A549 (cell line): ENCODE results near the gene KLHDC8A. TPM values are rescaled to one million over a fixed set of nuclear protein-coding genes. Genes with fewer than 3 reads are reported as not detected.

Experiments used
- ATAC-seq, 2 experiments: fragments of 200-7000 bp in 1 of 2; fragments of >200 bp in 1 of 2; cut with Nextera tagmentation in 1 of 2; cut with Tn5 transposase in 1 of 2; 3 replicates each; pipeline versions ENCODE4 v1.8.0 to v1.9.1; 2018 to 2020; ENCODE audit warnings: mild to moderate bottlenecking in 1 of 2, moderate library complexity in 1 of 2
- CTCF ChIA-PET: fragments of 300-600 bp; sonication (Branson Sonifier 250); formaldehyde crosslinking; extraction: SDS; loops from one replicate; lab custom pipeline; 2021; ENCODE audit warnings: antibody characterized with exemption, inconsistent platforms; lab: Yijun Ruan, JAX
- POLR2A ChIA-PET: fragments of 350-600 bp; formaldehyde crosslinking; extraction: SDS; loops from one replicate; lab custom pipeline; 2021; ENCODE audit warnings: antibody characterized with exemption, inconsistent platforms; lab: Yijun Ruan, JAX
- DNase-seq, 2 experiments: peaks; one replicate each; pipeline versions ENCODE4 v3.0.0 to v3.0.0-alpha.2; 2011 to 2016; ENCODE audit warnings: low read depth in 1 of 2, low spot score in 1 of 2
- FAIRE-seq: peaks from 2 replicates; lab custom pipeline; 2011; peaks lifted over from hg19 to GRCh38; lab: Jason Lieb, UNC
- H3K27ac ChIP-seq, 2 experiments: fragments of >200 bp; sonication (Bioruptor Twin); formaldehyde crosslinking; 3 replicates each; pipeline ENCODE4 v1.5.1; 2016 to 2017
- H3K4me1 ChIP-seq: fragments of >200 bp; sonication (Bioruptor Twin); formaldehyde crosslinking; 3 replicates; pipeline ENCODE4 v1.6.1; 2016
- H3K4me2 ChIP-seq: fragments of >200 bp; sonication (Bioruptor Twin); formaldehyde crosslinking; 3 replicates; pipeline ENCODE4 v1.6.1; 2016
- H3K4me3 ChIP-seq: fragments of >200 bp; sonication (Bioruptor Twin); formaldehyde crosslinking; 3 replicates; pipeline ENCODE4 v1.5.1; 2016
- H3K9me3 ChIP-seq: fragments of >200 bp; sonication (Bioruptor Twin); formaldehyde crosslinking; 3 replicates; pipeline ENCODE4 v1.6.1; 2016
- BHLHE40 ChIP-seq: IDR thresholded peaks from 2 replicates; pipeline ENCODE4 v1.6.1; 2012; ENCODE audit warnings: low read depth, low read length, inconsistent platforms
- CBX2 ChIP-seq: fragments of 200-600 bp; sonication (generic); IDR thresholded peaks from 2 replicates; pipeline ENCODE4 v1.6.1; 2016; ENCODE audit warnings: low read depth, mild to moderate bottlenecking, borderline replicate concordance
- CEBPB ChIP-seq, 2 experiments: fragments of >200 bp in 1 of 2; sonication (Bioruptor Twin) in 1 of 2; formaldehyde crosslinking in 1 of 2; IDR thresholded peaks; 2 replicates each; pipeline ENCODE4 v1.6.1; 2012 to 2016
- CHD2 ChIP-seq: fragments of 150-350 bp; IDR thresholded peaks from 2 replicates; pipeline ENCODE4 v1.6.1; 2014; ENCODE audit warnings: low read length; ENCODE audit not compliant: partially characterized antibody
- EHF ChIP-seq: fragments of 250-450 bp; sonication (Bioruptor Pico); IDR thresholded peaks from 2 replicates; pipeline ENCODE4 v1.5.0; 2020; ENCODE audit warnings: mild to moderate bottlenecking
- FOXS1 ChIP-seq: fragments of 250-450 bp; sonication (Bioruptor Pico); IDR thresholded peaks from 2 replicates; pipeline ENCODE4 v1.5.0; 2020; ENCODE audit warnings: mild to moderate bottlenecking, moderate library complexity
- GATA3 ChIP-seq: IDR thresholded peaks from 2 replicates; pipeline ENCODE4 v1.6.1; 2012; ENCODE audit warnings: borderline replicate concordance
- HEYL ChIP-seq: fragments of 250-450 bp; sonication (Bioruptor Pico); IDR thresholded peaks from 2 replicates; pipeline ENCODE4 v1.8.0; 2021; ENCODE audit warnings: mild to moderate bottlenecking, moderate library complexity
- KDM5A ChIP-seq: fragments of 200-600 bp; sonication (generic); IDR thresholded peaks from 2 replicates; pipeline ENCODE4 v1.6.1; 2016; ENCODE audit warnings: antibody characterized with exemption, mild to moderate bottlenecking
- MAFK ChIP-seq: fragments of 450-650 bp; IDR thresholded peaks from 2 replicates; pipeline ENCODE4 v1.6.1; 2014; ENCODE audit not compliant: partially characterized antibody
- NFE2L2 ChIP-seq: fragments of 150-350 bp; conservative IDR thresholded peaks from 2 replicates; pipeline ENCODE4 v1.6.1; 2014; ENCODE audit warnings: low read length
- RAD21 ChIP-seq, 2 experiments: fragments of >200 bp in 1 of 2; sonication (Bioruptor Twin) in 1 of 2; formaldehyde crosslinking in 1 of 2; IDR thresholded peaks in 1 of 2; conservative IDR thresholded peaks in 1 of 2; 2 replicates in 1 of 2; 3 replicates in 1 of 2; pipeline ENCODE4 v1.6.1; 2012 to 2018; ENCODE audit warnings: inconsistent platforms in 1 of 2
- RARB ChIP-seq: fragments of 250-450 bp; sonication (Bioruptor Pico); IDR thresholded peaks from 2 replicates; pipeline ENCODE4 v1.8.0; 2021; ENCODE audit warnings: mild to moderate bottlenecking, moderate library complexity
- RCOR1 ChIP-seq: fragments of 150-350 bp; IDR thresholded peaks from 2 replicates; pipeline ENCODE4 v1.6.1; 2014; ENCODE audit warnings: antibody characterized with exemption, low read length, low read depth
- RNF2 ChIP-seq: fragments of 200-600 bp; sonication (generic); IDR thresholded peaks from 2 replicates; pipeline ENCODE4 v1.6.1; 2016; ENCODE audit warnings: low read depth, mild to moderate bottlenecking, antibody characterized with exemption, moderate library complexity, borderline replicate concordance
- SMC3 ChIP-seq: fragments of >200 bp; sonication (Bioruptor Twin); formaldehyde crosslinking; IDR thresholded peaks from 3 replicates; pipeline ENCODE4 v1.6.1; 2018; ENCODE audit warnings: inconsistent platforms
- SREBF2 ChIP-seq: fragments of 450-650 bp; IDR thresholded peaks from 2 replicates; pipeline ENCODE4 v1.6.1; 2014; ENCODE audit warnings: mild to moderate bottlenecking, moderate library complexity
- TFCP2L1 ChIP-seq: fragments of 250-450 bp; sonication (Bioruptor Pico); IDR thresholded peaks from 2 replicates; pipeline ENCODE4 v1.5.0; 2021; ENCODE audit warnings: mild to moderate bottlenecking
- ZC3H11A ChIP-seq: fragments of 450-650 bp; IDR thresholded peaks from 2 replicates; pipeline ENCODE4 v1.6.1; 2014; ENCODE audit warnings: antibody characterized with exemption, mild to moderate bottlenecking
- WGBS: methylation state at CpG from one replicate; pipeline ENCODE4 v1.1.6; 2017; ENCODE audit errors: missing lambda C conversion rate; 5-methylcytosine and 5-hydroxymethylcytosine counted together
- polyA plus RNA-seq, 4 experiments: library from polyadenylated mRNA; depleted of rRNA in 3 of 4; stranded (reverse); fragments of >200 nt; fragmentation: RNase III in 1 of 4; extraction: RNeasy Plus Mini Kit Qiagen cat#74134 plus additional on column Dnase treatment in 1 of 4; gene quantifications; 2 replicates in 3 of 4; 3 replicates in 1 of 4; pipeline ENCODE4 v1.2.3, GENCODE V29; 2011 to 2017
- TF ChIP-seq, protein P1 (sequence below): fragments of 450-650 bp; IDR thresholded peaks from 2 replicates; pipeline ENCODE4 v1.6.1; 2014; ENCODE audit warnings: antibody characterized with exemption
- TF ChIP-seq, protein P2 (sequence below): IDR thresholded peaks from 2 replicates; pipeline ENCODE4 v1.6.1; 2012; ENCODE audit warnings: low read depth, borderline replicate concordance
- TF ChIP-seq, protein P3 (sequence below): fragments of 200-600 bp; sonication (generic); IDR thresholded peaks from 2 replicates; pipeline ENCODE4 v1.6.1; 2016; ENCODE audit warnings: antibody characterized with exemption, mild to moderate bottlenecking, moderate library complexity
- TF ChIP-seq, protein P4 (sequence below): IDR thresholded peaks from 2 replicates; pipeline ENCODE4 v1.6.1; 2012
- TF ChIP-seq, protein P5 (sequence below): fragments of >200 bp; sonication (Bioruptor Twin); formaldehyde crosslinking; IDR thresholded peaks from 3 replicates; pipeline ENCODE4 v1.5.1; 2016
- TF ChIP-seq, protein P6 (sequence below): fragments of >200 bp; sonication (Bioruptor Twin); formaldehyde crosslinking; IDR thresholded peaks from 2 replicates; pipeline ENCODE4 v1.6.1; 2016

Gene KLHDC8A
- polyA plus RNA-seq, 2 of the 4 experiments (the other 2 are of a cell fraction), result 0.34 to 0.40 TPM

DNA sequence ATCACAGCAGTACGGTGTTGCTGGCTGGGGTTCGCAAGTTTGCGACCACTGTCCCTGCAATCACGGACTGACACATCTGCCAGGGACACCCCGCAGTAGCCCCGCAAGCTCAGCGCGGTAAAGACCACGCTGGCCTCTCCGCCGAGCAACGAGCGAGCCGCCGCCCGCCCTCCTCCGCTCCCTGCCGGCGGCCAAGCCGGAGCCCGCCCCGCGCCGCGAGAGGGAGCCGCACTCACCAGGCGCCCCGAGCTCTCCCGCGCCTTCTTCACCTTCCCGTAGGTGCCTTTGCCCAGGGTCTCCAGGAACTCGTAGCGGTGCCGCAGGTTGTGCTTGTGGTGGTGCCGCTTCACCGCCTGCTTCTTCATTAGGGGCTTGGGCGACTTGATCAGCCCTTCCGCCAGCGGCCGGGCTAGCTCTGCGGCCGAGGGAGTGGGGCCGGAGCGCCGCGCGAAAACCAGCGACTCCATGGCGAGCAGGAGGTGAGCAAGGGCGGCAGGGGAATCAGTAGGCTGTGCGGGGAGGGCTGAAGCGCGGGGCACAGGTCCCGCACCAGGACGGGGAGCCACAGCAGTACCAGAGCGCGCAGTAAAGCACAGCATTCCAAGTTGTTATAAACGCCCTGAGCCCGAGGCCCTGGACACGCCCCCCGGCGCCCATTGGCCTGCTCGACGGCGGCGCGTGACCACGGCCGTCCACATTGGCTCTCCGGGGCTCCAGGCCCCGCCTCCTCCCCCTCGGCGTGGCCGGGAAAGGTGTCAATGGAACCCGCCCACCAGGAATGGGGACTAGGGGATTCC lies 35.4 kb downstream of the KLHDC8A start, which contains the start of gene NUAK2 (continued):
- TF ChIP-seq RAD21 (conservative IDR thresholded peaks at IDR 0.05 in 1 of 2, IDR thresholded peaks at IDR 0.05 in 1 of 2), result peak; percentile 6 to 9; a peak in 2 of 5 replicates
- TF ChIP-seq ZC3H11A, result no peak
- TF ChIP-seq MAFK, result no peak
- TF ChIP-seq, protein P1, sequence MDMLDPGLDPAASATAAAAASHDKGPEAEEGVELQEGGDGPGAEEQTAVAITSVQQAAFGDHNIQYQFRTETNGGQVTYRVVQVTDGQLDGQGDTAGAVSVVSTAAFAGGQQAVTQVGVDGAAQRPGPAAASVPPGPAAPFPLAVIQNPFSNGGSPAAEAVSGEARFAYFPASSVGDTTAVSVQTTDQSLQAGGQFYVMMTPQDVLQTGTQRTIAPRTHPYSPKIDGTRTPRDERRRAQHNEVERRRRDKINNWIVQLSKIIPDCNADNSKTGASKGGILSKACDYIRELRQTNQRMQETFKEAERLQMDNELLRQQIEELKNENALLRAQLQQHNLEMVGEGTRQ, result peak; percentile 92
- TF ChIP-seq NFE2L2, result no peak
- TF ChIP-seq, protein P2, sequence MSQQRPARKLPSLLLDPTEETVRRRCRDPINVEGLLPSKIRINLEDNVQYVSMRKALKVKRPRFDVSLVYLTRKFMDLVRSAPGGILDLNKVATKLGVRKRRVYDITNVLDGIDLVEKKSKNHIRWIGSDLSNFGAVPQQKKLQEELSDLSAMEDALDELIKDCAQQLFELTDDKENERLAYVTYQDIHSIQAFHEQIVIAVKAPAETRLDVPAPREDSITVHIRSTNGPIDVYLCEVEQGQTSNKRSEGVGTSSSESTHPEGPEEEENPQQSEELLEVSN, result peak; percentile 84
- TF ChIP-seq BHLHE40, result peak; percentile 16; the same call in 1 of the 2 replicates
- TF ChIP-seq SREBF2, result no peak

DNA sequence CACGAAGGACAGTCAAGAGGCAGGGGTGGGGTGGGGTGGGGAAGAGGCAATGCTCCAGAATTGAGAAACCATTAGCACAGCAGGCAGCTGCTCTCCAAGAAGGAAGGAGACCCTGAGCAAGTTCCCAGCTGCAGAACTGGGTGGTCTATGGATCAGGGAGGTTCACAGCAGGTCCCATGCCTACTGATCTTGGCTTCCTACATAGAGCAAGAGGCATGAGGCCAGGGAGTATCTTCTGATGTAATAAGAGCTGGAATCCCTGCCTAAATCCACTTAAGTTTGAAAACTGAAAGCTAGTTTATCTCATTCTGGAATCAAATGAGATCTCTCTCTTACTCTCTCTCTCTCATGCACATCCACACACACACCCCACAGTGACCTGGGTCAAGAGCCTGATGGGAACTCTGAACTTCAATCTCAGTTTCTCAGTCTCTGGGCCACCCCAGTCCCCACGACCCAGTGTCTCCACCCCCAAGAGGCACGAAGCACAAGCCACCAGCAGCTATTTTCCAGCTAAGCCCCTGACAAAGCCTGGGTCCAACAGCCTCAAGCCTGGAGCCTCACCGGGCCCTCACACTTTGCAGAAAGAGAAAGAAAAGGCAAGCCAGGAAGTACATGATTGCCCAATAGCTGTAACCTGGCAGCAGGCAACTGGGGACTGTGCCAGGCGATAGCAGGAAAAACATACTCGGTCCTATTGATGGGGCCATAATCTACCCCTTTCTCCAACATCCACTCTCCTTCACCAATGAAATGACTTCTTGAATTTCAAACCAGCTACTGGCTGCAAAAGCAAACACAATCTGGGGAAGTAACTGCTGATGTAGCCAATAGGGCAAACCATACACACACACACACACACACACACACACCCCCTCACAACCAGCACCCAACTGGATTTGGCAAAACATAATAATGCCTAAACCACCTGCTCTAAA lies 37.4 kb downstream of the KLHDC8A start:
- ChIA-PET CTCF (interaction anchor here (1.1 to 89.2 kb wide), 4 partner anchors 6 to 330 kb away, joined by 3 to 3627 read pairs (median 1815); partner anchors contain the start of genes KLHDC8A and NUAK2), POLR2A (interaction anchor here (0.7 to 1.7 kb wide), 7 partner anchors 11 to 46 kb away, joined by 3 to 9 read pairs (median 7); no protein-coding TSS in a partner anchor)
- WGBS, result 0% methylated on average over 5 of the region's 6 CpGs
- peak overlapping the region; percentile 95 for H3K4me3 ChIP-seq
- ATAC-seq (peak in 1 of 2 experiments; percentile 4; a peak in 2 of 6 replicates), FAIRE-seq (no peak), DNase-seq (peak in 1 of 2 experiments; percentile 80)
- peak overlapping the region; percentile 96 to 99 for H3K27ac ChIP-seq
- peak overlapping the region; percentile 99 for H3K4me2 ChIP-seq
- H3K9me3 ChIP-seq, result no peaks in the 10 kb centered on the region
- peaks cover 47% of the 10 kb centered on the region for H3K4me1 ChIP-seq
- TF ChIP-seq HEYL (CRISPR knock-in tag) (no peak), KDM5A (no peak), FOXS1 (CRISPR knock-in tag) (no peak), RCOR1 (no peak), RNF2 (no peak), EHF (CRISPR knock-in tag) (no peak), TFCP2L1 (CRISPR knock-in tag) (no peak), CHD2 (no peak), SREBF2 (no peak), RARB (CRISPR knock-in tag) (no peak; the same call in 1 of the 2 replicates), CBX2 (no peak), SMC3 (no peak), CEBPB (IDR thresholded peaks at IDR 0.05) (peak; percentile 81 to 94), GATA3 (no peak)
- TF ChIP-seq, protein P3, sequence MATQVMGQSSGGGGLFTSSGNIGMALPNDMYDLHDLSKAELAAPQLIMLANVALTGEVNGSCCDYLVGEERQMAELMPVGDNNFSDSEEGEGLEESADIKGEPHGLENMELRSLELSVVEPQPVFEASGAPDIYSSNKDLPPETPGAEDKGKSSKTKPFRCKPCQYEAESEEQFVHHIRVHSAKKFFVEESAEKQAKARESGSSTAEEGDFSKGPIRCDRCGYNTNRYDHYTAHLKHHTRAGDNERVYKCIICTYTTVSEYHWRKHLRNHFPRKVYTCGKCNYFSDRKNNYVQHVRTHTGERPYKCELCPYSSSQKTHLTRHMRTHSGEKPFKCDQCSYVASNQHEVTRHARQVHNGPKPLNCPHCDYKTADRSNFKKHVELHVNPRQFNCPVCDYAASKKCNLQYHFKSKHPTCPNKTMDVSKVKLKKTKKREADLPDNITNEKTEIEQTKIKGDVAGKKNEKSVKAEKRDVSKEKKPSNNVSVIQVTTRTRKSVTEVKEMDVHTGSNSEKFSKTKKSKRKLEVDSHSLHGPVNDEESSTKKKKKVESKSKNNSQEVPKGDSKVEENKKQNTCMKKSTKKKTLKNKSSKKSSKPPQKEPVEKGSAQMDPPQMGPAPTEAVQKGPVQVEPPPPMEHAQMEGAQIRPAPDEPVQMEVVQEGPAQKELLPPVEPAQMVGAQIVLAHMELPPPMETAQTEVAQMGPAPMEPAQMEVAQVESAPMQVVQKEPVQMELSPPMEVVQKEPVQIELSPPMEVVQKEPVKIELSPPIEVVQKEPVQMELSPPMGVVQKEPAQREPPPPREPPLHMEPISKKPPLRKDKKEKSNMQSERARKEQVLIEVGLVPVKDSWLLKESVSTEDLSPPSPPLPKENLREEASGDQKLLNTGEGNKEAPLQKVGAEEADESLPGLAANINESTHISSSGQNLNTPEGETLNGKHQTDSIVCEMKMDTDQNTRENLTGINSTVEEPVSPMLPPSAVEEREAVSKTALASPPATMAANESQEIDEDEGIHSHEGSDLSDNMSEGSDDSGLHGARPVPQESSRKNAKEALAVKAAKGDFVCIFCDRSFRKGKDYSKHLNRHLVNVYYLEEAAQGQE, result no peak
- TF ChIP-seq, protein P4, sequence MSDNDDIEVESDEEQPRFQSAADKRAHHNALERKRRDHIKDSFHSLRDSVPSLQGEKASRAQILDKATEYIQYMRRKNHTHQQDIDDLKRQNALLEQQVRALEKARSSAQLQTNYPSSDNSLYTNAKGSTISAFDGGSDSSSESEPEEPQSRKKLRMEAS, result 0 out of 2 replicates have a peak, but pooled peaks have one; percentile 13
- TF ChIP-seq, protein P2, result no peak
- TF ChIP-seq, protein P5, sequence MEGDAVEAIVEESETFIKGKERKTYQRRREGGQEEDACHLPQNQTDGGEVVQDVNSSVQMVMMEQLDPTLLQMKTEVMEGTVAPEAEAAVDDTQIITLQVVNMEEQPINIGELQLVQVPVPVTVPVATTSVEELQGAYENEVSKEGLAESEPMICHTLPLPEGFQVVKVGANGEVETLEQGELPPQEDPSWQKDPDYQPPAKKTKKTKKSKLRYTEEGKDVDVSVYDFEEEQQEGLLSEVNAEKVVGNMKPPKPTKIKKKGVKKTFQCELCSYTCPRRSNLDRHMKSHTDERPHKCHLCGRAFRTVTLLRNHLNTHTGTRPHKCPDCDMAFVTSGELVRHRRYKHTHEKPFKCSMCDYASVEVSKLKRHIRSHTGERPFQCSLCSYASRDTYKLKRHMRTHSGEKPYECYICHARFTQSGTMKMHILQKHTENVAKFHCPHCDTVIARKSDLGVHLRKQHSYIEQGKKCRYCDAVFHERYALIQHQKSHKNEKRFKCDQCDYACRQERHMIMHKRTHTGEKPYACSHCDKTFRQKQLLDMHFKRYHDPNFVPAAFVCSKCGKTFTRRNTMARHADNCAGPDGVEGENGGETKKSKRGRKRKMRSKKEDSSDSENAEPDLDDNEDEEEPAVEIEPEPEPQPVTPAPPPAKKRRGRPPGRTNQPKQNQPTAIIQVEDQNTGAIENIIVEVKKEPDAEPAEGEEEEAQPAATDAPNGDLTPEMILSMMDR, result no peak
- TF ChIP-seq, protein P1, result no peak
- TF ChIP-seq, protein P6, sequence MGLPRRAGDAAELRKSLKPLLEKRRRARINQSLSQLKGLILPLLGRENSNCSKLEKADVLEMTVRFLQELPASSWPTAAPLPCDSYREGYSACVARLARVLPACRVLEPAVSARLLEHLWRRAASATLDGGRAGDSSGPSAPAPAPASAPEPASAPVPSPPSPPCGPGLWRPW, result no peak
